SK-N-SH (cell line): Measurements from ENCODE around the gene FAM53A.

Experiments
- CTCF ChIP-seq: fragments of 200-600 bp; sonication (generic); IDR thresholded peaks from 2 replicates; pipeline ENCODE4 v1.6.1; 2017; ENCODE audit warnings: antibody characterized with exemption, mild to moderate bottlenecking, moderate library complexity
- ELF1 ChIP-seq: IDR thresholded peaks from 2 replicates; pipeline ENCODE4 v1.4.0; 2012
- EP300 ChIP-seq, 2 experiments: IDR thresholded peaks; 2 replicates each; pipeline versions ENCODE4 v1.4.0 to v1.6.1; 2012; ENCODE audit warnings: borderline replicate concordance in 1 of 2, low read depth in 1 of 2, low read length in 1 of 2
- FOSL2 ChIP-seq: IDR thresholded peaks from 2 replicates; pipeline ENCODE4 v1.4.0; 2012; ENCODE audit warnings: low read depth, mild to moderate bottlenecking, moderate library complexity, borderline replicate concordance
- GABPA ChIP-seq: IDR thresholded peaks from 2 replicates; pipeline ENCODE4 v1.4.0; 2012; ENCODE audit warnings: low read depth, mild to moderate bottlenecking
- IRF3 ChIP-seq: fragments of 150-350 bp; IDR thresholded peaks from 2 replicates; pipeline ENCODE4 v1.6.1; 2016; ENCODE audit warnings: mild to moderate bottlenecking, low read depth, low read length
- MAX ChIP-seq: IDR thresholded peaks from 2 replicates; pipeline ENCODE4 v1.4.0; 2012; ENCODE audit warnings: low read depth
- MXI1 ChIP-seq: IDR thresholded peaks from 2 replicates; pipeline ENCODE4 v1.6.1; 2012; ENCODE audit warnings: mild to moderate bottlenecking, low read depth, low read length, improper control_type of control experiment
- RCOR1 ChIP-seq: fragments of 150-350 bp; IDR thresholded peaks from 2 replicates; pipeline ENCODE4 v1.6.1; 2017; ENCODE audit warnings: antibody characterized with exemption, low read length
- RFX5 ChIP-seq: IDR thresholded peaks from 2 replicates; pipeline ENCODE4 v1.6.1; 2012; ENCODE audit warnings: mild to moderate bottlenecking, improper control_type of control experiment, low read length
- TEAD4 ChIP-seq: IDR thresholded peaks from 2 replicates; pipeline ENCODE4 v1.4.0; 2012; ENCODE audit warnings: mild to moderate bottlenecking, borderline replicate concordance; ENCODE audit not compliant: insufficient read depth
- USF2 ChIP-seq: fragments of 150-350 bp; IDR thresholded peaks from 2 replicates; pipeline ENCODE4 v1.6.1; 2017; ENCODE audit warnings: antibody characterized with exemption, low read length, low read depth, borderline replicate concordance

- no peak for TF ChIP-seq CTCF
- no peak for TF ChIP-seq MAX
- no peak for TF ChIP-seq ELF1
- no peak for TF ChIP-seq EP300 (IDR thresholded peaks at IDR 0.05; ENCODE audit: borderline replicate concordance in 1 of 2, low read depth in 1 of 2, low read length in 1 of 2)
- TF ChIP-seq GABPA = no peak
- TF ChIP-seq RCOR1 = no peak
- TF ChIP-seq FOSL2 = no peak
- no peak for TF ChIP-seq MXI1
- no peak for TF ChIP-seq RFX5
- TF ChIP-seq IRF3 = no peak
- TF ChIP-seq USF2 = no peak
- no peak for TF ChIP-seq TEAD4
These were observed 13.8 kb downstream of the FAM53A start for GRCh38 chr4:1670279-1670678.
